ENCODE data around the gene ZSWIM6. TPM values are rescaled to one million over a fixed set of nuclear protein-coding genes. Genes with fewer than 3 reads are reported as not detected.

Gene ZSWIM6
- total RNA-seq, 2 experiments from 2014 or later: 0.06 to 0.17 TPM

DNA sequence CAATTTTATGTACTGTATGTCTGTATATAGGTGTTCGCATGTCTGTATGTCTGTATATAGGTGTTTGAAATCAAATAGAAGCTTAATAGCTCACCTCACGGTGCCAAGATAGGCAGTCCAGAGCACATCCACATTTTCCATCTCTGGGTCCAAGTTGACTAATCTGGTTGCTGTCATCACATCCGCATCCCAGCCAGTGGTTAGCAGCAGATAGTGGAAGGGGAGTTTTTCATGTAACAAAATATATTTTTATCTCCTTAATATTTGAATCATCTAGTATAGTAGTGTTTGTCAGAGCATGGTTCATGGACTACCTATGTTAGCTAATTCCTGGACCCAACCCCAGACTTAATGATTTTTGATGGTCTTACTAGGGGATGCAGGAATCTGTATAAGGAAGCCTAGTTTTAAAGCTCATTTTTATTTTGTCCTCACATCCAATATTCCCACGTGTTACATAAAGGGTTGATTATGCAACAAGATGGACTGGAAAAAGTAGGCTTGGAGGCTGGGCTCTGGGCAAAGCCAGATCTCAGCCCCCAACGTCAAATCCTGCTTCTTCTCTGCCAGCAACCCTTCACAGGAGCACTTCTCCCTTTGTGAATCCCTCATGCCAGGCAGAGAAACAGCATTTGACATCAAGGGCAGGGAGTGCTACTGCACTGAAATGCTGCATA lies 219.7 kb downstream of the ZSWIM6 start:
- ChIA-PET CTCF (ENCODE audit: unreplicated experiment) (no interaction called here), POLR2A (no interaction called here)
- DNase-seq (ENCODE audit: low spot score): no peak
- H3K36me3 ChIP-seq (ENCODE audit: insufficient read depth, low read length): no peaks in the 10 kb centered on the region
- no peaks in the 10 kb centered on the region for H4K20me1 ChIP-seq (ENCODE audit: insufficient read depth, low read length)
- H3K27ac ChIP-seq (ENCODE audit: low read depth, low read length, poor library complexity, severe bottlenecking): no peak overlapping the region
- H3K9me3 ChIP-seq (ENCODE audit: low read length): no peaks in the 10 kb centered on the region
- no peaks in the 10 kb centered on the region for H3K79me2 ChIP-seq (ENCODE audit: insufficient read depth, low read depth, low read length)
- no peak overlapping the region for H3K4me2 ChIP-seq (ENCODE audit: low read length)
- no peak overlapping the region for H2AFZ ChIP-seq (ENCODE audit: low read length)
- BruUV-seq (replicated peaks): no TSS peak
- no peaks in the 10 kb centered on the region for H3K9me2 ChIP-seq (ENCODE audit: insufficient read depth, low read length)
- TF ChIP-seq, protein P1, sequence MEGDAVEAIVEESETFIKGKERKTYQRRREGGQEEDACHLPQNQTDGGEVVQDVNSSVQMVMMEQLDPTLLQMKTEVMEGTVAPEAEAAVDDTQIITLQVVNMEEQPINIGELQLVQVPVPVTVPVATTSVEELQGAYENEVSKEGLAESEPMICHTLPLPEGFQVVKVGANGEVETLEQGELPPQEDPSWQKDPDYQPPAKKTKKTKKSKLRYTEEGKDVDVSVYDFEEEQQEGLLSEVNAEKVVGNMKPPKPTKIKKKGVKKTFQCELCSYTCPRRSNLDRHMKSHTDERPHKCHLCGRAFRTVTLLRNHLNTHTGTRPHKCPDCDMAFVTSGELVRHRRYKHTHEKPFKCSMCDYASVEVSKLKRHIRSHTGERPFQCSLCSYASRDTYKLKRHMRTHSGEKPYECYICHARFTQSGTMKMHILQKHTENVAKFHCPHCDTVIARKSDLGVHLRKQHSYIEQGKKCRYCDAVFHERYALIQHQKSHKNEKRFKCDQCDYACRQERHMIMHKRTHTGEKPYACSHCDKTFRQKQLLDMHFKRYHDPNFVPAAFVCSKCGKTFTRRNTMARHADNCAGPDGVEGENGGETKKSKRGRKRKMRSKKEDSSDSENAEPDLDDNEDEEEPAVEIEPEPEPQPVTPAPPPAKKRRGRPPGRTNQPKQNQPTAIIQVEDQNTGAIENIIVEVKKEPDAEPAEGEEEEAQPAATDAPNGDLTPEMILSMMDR (conservative IDR thresholded peaks at IDR 0.05; ENCODE audit: low read length): no peak
- no peak for TF ChIP-seq EZH2phosphoT487 (IDR thresholded peaks at IDR 0.05; ENCODE audit: borderline replicate concordance, low read depth, low read length)
- no peak overlapping the region for H3K4me3 ChIP-seq (ENCODE audit: low read depth, low read length, poor library complexity, severe bottlenecking)
- H3K4me1 ChIP-seq (ENCODE audit: insufficient read depth, low read length, poor library complexity, severe bottlenecking): no peaks in the 10 kb centered on the region
- intact Hi-C loops (cut with micrococcal nuclease; ENCODE audit: unreplicated experiment): no loop called here

DNA sequence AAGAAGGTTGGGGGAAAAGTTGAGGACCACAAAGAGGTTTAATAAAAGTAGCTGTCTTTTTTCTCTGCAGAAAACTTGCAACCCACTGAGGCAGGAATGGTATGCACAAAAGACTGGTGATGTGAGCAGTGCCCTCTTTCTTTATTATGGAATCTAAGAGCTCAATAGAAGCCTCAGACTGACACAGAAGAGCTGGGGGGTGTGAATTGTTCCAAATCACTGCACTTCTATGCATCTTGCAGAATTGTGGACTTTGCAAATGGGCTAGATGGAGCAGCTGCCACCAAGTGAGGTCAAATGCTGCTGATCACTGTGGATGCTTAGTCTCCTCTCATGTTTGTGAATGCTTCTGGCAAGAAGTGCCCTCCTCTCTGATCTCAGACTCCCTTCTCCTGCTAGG lies 227.1 kb downstream of the ZSWIM6 start:
- POLR2A ChIA-PET: interaction anchor here (0.6 to 0.7 kb wide), 2 partner anchors 58 to 1350 kb away, joined by 3 to 4 read pairs; no protein-coding TSS in a partner anchor
- Histone ChIP-seq H3K4me2 (ENCODE audit: low read length) (no peak overlapping the region), H3K4me1 (ENCODE audit: insufficient read depth, low read length, poor library complexity, severe bottlenecking) (no peaks in the 10 kb centered on the region), H2AFZ (ENCODE audit: low read length) (no peak overlapping the region), H3K9me3 (ENCODE audit: low read length) (no peaks in the 10 kb centered on the region), H3K36me3 (ENCODE audit: insufficient read depth, low read length) (no peaks in the 10 kb centered on the region), H3K4me3 (ENCODE audit: low read depth, low read length, poor library complexity, severe bottlenecking) (no peak overlapping the region), H4K20me1 (ENCODE audit: insufficient read depth, low read length) (no peaks in the 10 kb centered on the region), H3K27ac (ENCODE audit: low read depth, low read length, poor library complexity, severe bottlenecking) (no peak overlapping the region), H3K9me2 (ENCODE audit: insufficient read depth, low read length) (no peaks in the 10 kb centered on the region), H3K79me2 (ENCODE audit: insufficient read depth, low read depth, low read length) (no peaks in the 10 kb centered on the region)
- CTCF ChIA-PET (ENCODE audit: unreplicated experiment): no interaction called here
- BruUV-seq (replicated peaks): no TSS peak
- intact Hi-C loops (cut with micrococcal nuclease; ENCODE audit: unreplicated experiment): no loop called here
- TF ChIP-seq, protein P1 (conservative IDR thresholded peaks at IDR 0.05; ENCODE audit: low read length): no peak
- TF ChIP-seq EZH2phosphoT487 (IDR thresholded peaks at IDR 0.05; ENCODE audit: borderline replicate concordance, low read depth, low read length): no peak
- no peak for DNase-seq (ENCODE audit: low spot score)

DNA sequence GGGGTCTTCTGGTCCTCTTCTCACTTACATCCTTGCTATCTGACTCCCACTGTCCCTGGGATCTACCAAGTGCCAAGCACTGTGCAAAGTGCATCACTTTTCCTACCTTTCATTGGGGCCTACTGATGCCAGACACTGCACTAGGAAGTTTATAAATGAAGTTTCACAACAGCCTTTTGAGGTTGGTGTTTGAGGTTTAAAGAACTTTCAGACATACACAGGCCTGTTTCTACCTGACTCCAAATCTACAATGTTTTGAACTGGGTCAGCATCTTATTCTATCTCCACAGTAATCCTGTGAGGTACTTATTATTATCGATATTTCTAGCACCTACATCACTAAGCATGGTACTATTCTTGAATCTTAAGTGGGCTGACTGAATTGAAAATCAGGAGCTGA lies 227.7 kb downstream of the ZSWIM6 start:
- H3K27ac ChIP-seq (ENCODE audit: low read depth, low read length, poor library complexity, severe bottlenecking): no peak overlapping the region

More for the DNA sequence above, 227.7 kb downstream of the ZSWIM6 start:
- no TSS peak for BruUV-seq (replicated peaks)
- no peak for TF ChIP-seq EZH2phosphoT487 (IDR thresholded peaks at IDR 0.05; ENCODE audit: borderline replicate concordance, low read depth, low read length)
- TF ChIP-seq, protein P1 (conservative IDR thresholded peaks at IDR 0.05; ENCODE audit: low read length): no peak
- no peaks in the 10 kb centered on the region for H3K79me2 ChIP-seq (ENCODE audit: insufficient read depth, low read depth, low read length)
- ChIA-PET POLR2A (no interaction called here), CTCF (ENCODE audit: unreplicated experiment) (no interaction called here)
- no peak for DNase-seq (ENCODE audit: low spot score)
- no peak overlapping the region for H3K4me2 ChIP-seq (ENCODE audit: low read length)
- no peaks in the 10 kb centered on the region for H3K4me1 ChIP-seq (ENCODE audit: insufficient read depth, low read length, poor library complexity, severe bottlenecking)
- no peak overlapping the region for H3K4me3 ChIP-seq (ENCODE audit: low read depth, low read length, poor library complexity, severe bottlenecking)
- intact Hi-C loops (cut with micrococcal nuclease; ENCODE audit: unreplicated experiment): no loop called here
- H3K9me2 ChIP-seq (ENCODE audit: insufficient read depth, low read length): no peaks in the 10 kb centered on the region
- H4K20me1 ChIP-seq (ENCODE audit: insufficient read depth, low read length): no peaks in the 10 kb centered on the region
- no peaks in the 10 kb centered on the region for H3K36me3 ChIP-seq (ENCODE audit: insufficient read depth, low read length)
- H2AFZ ChIP-seq (ENCODE audit: low read length): no peak overlapping the region
- no peaks in the 10 kb centered on the region for H3K9me3 ChIP-seq (ENCODE audit: low read length)
